Stomach smooth muscle (tissue), 2 donors: ENCODE results near the gene SRRM3.
"Not testable (repeated sequence)": the region's sequence is repeated elsewhere in the genome, so short reads cannot be mapped to it uniquely, and the experiment has no call there.

Source experiments
- H3K27ac ChIP-seq: one replicate; pipeline ENCODE4 v1.7.0; 2013; ENCODE audit warnings: mild to moderate bottlenecking, low read length, inconsistent platforms
- H3K27me3 ChIP-seq, 2 donors: one replicate each; pipeline ENCODE4 v1.7.0; 2013; ENCODE audit warnings: low read length in 2 of 2; ENCODE audit not compliant: insufficient read depth in 2 of 2, control insufficient read depth in 1 of 2
- H3K36me3 ChIP-seq, 2 donors: one replicate each; pipeline ENCODE4 v1.7.0; 2013; ENCODE audit warnings: low read length in 2 of 2; ENCODE audit not compliant: control insufficient read depth in 2 of 2, insufficient read depth in 2 of 2
- H3K4me1 ChIP-seq: one replicate; pipeline ENCODE4 v1.7.0; 2013; ENCODE audit warnings: low read length; ENCODE audit not compliant: control insufficient read depth, insufficient read depth
- H3K4me3 ChIP-seq, 2 donors: one replicate each; pipeline ENCODE4 v1.7.0; 2013; ENCODE audit warnings: low read length in 2 of 2
- H3K9ac ChIP-seq, 2 donors: one replicate each; pipeline ENCODE4 v1.7.0; 2013; ENCODE audit warnings: low read length in 2 of 2, mild to moderate bottlenecking in 1 of 2
- H3K9me3 ChIP-seq, 2 donors: one replicate each; pipeline ENCODE4 v1.7.0; 2013; ENCODE audit warnings: low read length in 2 of 2; ENCODE audit not compliant: control insufficient read depth in 2 of 2
- donor health status: healthy.
- donor health status: Pancreatic carcinoma.

SRRM3 gene

DNA sequence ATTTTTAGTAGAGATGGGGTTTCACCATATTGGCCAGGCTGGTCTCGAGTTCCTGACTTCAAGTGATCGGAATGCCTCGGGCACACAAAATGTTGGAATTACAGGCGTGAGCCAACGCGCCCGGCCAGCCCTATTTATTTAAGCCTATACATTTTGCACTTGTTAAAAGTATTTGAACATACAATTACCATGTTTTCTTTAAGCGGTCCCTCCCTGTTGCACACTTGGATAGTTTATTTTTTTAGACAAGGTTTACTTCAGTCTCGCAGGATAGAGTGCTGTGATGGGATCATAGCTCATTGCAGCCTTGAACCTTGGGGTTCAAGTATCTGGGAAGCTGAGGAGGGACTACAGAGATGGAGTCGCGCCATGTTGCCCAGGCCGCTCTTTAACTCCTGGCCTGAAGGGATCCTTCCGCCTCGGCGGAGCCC, 35.7 kb upstream of the SRRM3 start:
- Histone ChIP-seq H3K36me3 (no peaks in the 10 kb centered on the region), H3K4me1 (peaks cover 11% of the 10 kb centered on the region), H3K27me3 (no peaks in the 10 kb centered on the region), H3K9me3 (no peaks in the 10 kb centered on the region), H3K9ac (peak overlapping the region; percentile 73 to 83), H3K27ac (peak overlapping the region; percentile 87), H3K4me3 (peak overlapping the region; percentile 78 to 87)

DNA sequence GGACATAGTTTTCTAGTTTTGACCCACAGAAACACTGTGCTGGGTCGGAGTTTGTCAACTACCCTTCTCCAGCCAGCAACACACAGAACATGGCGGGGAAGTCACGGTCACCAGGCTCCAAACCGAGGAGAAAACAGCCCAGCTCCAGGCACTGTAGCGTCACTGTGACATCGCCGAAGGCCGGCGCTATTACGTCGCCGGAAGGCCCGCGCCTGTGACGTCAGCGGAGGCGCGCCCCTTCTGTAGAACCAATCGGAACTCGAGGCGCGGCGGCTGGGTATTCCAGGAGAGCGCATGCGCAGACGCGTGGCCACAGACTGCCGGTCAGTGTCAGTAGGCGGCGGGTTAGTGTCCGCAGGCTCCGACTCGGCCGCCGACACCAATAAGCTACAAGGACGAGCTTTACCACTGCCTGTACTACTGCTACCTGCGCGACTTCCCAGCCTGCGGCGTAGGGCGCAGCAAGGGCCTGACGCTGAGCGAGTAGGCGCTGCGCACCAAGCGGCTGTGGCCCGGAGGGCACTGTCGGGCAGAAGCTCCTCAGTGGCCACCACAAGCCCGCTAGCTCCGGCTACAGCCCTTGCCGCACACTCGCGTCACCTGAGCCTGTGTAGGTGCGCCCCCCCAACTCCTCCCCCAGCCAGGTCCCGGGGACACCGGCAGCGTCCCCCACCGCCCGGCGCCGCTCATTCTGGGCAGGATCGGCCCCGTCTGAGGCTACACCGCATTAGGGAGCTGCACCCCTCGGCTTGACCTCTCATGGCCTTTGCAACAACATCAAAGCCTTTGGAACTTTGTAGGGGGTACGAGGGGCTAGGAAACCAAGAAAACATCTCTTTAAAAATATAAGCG, 35.1 kb upstream of the SRRM3 start:
- no peaks in the 10 kb centered on the region for H3K36me3 ChIP-seq
- H3K4me1 ChIP-seq, result peaks cover 11% of the 10 kb centered on the region
- no peaks in the 10 kb centered on the region for H3K9me3 ChIP-seq
- peak overlapping the region; percentile 73 to 83 for H3K9ac ChIP-seq
- no peaks in the 10 kb centered on the region for H3K27me3 ChIP-seq
- peak overlapping the region; percentile 87 for H3K27ac ChIP-seq
- peak overlapping the region; percentile 78 to 87 for H3K4me3 ChIP-seq

DNA sequence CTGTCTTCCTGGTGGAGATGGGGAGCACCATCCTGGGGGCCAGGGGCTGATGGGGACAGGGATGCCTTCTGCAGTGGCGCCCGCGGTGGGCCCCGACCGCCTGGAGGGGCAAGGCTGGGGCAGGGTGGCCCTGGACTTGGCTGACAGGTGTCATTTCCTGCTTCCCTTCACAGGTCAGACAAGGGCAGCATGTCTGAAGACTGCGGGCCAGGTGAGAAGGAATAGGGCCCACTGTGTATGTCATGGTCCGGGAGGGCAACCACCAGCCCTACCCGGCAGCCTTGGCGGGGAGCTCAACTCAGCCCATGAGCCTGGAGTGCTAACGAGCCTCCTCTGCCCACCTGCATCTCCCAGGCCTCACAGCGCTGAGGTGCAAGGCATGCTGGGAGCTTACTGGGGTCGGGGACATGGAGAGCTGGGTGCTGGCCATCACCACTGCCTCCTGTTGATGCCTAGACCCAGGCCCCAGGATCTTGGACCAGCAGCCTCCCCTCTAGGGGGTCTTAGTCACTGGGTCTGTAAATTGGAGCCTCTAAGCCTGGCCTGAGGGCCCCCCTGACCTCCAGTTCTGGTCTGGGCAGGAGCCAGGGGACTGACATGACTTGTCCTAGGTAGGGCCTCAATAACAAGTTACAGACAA, 28.0 kb upstream of the SRRM3 start:
- no peaks in the 10 kb centered on the region for H3K27me3 ChIP-seq
- no peaks in the 10 kb centered on the region for H3K36me3 ChIP-seq
- no peak overlapping the region for H3K27ac ChIP-seq
- H3K4me1 ChIP-seq, result peaks cover 2% of the 10 kb centered on the region
- no peaks in the 10 kb centered on the region for H3K9me3 ChIP-seq
- H3K4me3 ChIP-seq, result no peak overlapping the region
- no peak overlapping the region for H3K9ac ChIP-seq

DNA sequence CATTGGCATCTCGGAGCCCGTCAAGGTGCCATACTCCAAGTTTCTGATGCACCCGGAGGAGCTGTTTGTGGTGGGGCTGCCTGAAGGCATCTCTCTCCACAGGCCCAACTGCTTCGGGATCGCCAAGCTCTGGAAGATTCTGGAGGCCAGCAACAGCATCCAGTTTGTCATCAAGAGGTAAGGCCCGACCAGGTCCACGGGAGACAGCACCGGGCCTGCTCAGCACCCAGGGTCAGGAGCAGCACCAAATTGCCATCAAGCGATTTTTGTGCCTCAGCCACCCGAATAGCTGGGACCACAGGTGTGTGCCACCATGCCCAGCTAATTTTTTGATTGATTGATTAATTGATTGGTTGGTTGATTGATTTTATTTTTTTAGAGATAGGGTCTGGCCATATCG, 24.7 kb upstream of the SRRM3 start:
- not testable (repeated sequence) for H3K36me3 ChIP-seq, H3K4me3 ChIP-seq, H3K4me1 ChIP-seq

DNA sequence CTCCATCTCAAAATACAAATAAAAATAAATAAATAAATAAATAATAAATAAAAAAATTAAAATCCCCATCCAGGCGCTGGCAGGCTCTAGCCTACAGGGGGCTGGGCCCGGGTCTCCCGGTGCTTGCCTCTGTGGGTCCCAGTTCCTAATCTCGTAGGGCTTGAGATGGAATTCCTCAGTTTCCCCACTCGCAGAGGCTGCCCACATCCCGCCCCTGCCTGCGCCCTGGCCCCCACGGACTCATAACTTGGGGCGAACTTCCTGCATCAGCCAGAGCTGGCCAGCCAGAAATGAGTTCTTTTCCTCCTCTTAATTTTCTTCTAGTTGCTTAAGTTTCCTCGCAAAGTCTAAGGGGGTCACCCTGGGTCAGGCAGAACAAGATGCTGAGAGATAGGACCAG, 22.0 kb upstream of the SRRM3 start:
- H3K27me3 ChIP-seq, result no peaks in the 10 kb centered on the region

More for the DNA sequence above, 24.7 kb upstream of the SRRM3 start:
- H3K27ac ChIP-seq, H3K9ac ChIP-seq, H3K9me3 ChIP-seq, H3K27me3 ChIP-seq: not testable (repeated sequence)

DNA sequence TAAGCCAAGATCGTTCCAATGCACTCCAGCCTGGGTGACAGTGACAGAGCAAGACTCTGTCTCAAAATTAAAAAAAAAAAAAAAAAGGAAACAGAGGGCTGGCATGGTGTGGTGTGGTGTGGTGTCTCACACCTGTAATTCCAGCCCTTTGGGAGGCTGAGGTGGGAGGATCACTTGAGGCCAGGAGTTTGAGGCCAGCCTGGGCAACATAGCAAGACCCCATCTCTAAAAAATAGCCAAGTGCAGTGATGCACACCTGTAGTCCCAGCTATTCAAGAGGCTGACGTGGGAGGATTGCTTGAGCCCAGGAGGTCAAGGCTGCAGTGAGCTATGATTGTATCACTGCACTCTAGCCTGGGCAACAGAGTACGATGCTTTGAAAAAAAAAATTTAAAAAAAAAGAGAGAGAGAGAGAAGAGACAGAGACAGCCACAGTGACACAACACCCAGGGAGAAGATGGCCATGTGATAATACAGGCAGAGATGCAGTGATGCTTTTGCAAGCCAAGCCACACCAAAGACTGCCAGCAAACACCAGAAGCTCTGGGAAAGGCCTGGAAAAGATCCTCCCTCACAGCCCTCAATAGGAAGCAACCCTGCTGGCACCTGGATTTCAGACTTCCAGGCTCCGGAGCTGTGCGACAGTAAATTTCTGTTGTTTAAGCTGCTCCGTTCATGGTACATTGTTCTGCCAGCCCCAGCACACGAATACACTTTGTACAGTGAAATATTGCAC, 19.3 kb upstream of the SRRM3 start:
- no peak overlapping the region for H3K9ac ChIP-seq
- no peak overlapping the region for H3K27ac ChIP-seq
- H3K4me1 ChIP-seq, result peaks cover 2% of the 10 kb centered on the region
- H3K27me3 ChIP-seq, result no peaks in the 10 kb centered on the region
- H3K4me3 ChIP-seq, result no peak overlapping the region
- H3K36me3 ChIP-seq, result no peaks in the 10 kb centered on the region
- no peaks in the 10 kb centered on the region for H3K9me3 ChIP-seq

More for the DNA sequence above, 22.0 kb upstream of the SRRM3 start:
- H3K9me3 ChIP-seq, result no peaks in the 10 kb centered on the region
- no peak overlapping the region for H3K27ac ChIP-seq
- no peaks in the 10 kb centered on the region for H3K36me3 ChIP-seq
- no peak overlapping the region for H3K4me3 ChIP-seq
- H3K4me1 ChIP-seq, result peaks cover 2% of the 10 kb centered on the region
- no peak overlapping the region for H3K9ac ChIP-seq

DNA sequence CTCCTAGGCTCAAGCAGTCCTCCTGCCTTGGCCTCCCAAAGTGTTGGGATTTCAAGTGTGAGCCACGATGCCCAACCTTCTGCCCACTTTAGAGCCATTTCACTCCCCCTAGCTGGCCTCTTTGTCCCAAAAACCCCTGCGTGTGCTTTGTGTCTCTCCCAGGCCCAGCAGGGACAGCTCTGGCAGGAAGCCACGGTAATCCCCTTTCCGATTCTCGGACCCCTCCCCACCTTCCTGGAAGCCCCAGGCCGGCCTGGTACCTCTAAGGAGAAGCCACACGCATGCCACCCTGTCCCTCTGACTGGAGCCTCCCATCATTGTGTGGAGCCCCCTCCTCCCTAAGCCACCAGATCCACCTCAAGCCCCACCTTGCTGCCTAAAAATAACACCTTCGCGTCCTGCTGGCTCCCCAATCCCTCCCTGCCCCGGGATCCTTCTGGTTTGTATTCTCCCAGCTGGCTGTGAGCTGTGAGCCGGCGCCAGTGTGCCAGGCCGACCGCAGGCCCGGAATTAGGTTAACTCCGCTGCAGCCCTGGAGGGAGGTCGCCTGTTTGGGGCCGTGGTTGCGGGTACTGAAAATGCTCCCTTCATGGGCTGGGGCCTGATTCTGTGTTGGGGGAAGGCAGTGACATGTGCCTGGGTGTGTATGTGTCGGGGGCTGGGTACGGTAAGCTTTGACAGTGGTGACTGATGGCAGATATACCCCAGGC, 16.4 kb upstream of the SRRM3 start:
- Histone ChIP-seq H3K9ac (no peak overlapping the region), H3K9me3 (no peaks in the 10 kb centered on the region), H3K4me3 (no peak overlapping the region), H3K27me3 (no peaks in the 10 kb centered on the region), H3K27ac (no peak overlapping the region), H3K36me3 (no peaks in the 10 kb centered on the region), H3K4me1 (no peaks in the 10 kb centered on the region)

DNA sequence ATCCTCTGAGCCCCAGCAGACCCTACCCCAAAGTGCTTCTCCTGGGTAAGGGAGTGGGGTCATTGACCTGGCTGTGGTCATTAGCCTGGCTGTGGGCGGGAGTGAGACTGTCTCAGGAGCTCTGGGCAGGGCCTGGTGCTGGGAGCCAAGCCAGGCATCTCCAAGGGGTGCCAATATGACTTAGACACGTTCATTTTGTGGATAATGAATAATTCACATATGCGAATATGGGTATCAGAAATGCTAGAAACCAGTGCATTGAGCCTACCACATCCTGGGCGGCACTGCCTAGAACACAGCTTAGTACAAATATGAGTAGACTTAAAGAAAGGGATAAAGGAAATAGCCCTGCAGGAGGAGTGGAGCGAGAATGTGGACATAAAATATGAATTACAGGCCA, 14.4 kb upstream of the SRRM3 start:
- no peak overlapping the region for H3K27ac ChIP-seq
- no peak overlapping the region for H3K9ac ChIP-seq
- no peaks in the 10 kb centered on the region for H3K36me3 ChIP-seq
- H3K9me3 ChIP-seq, result peaks cover 0 to 5% of the 10 kb centered on the region in 2 donors
- H3K4me1 ChIP-seq, result no peaks in the 10 kb centered on the region
- H3K27me3 ChIP-seq, result no peaks in the 10 kb centered on the region
- no peak overlapping the region for H3K4me3 ChIP-seq

DNA sequence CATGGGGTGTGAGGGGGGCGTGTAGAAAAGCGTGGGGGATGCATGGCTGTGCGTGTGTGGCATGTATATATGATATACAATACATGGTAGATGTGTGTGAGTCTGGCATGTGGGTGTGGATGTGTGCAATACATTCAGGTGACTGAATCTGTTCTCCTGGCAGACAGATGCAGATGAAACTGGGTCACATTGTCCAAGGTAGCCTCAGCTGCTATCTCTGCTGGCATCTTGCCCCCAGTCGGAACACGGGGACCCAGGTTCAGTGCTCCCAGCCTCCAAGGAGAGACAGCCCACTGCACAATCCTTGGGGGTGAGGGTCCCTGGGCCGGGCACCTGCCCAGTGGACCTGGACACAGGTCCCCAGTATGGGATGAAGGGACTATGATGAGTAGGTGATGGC, 12.4 kb upstream of the SRRM3 start:
- Histone ChIP-seq H3K27ac (no peak overlapping the region), H3K4me1 (no peaks in the 10 kb centered on the region), H3K36me3 (no peaks in the 10 kb centered on the region), H3K9ac (no peak overlapping the region), H3K9me3 (peaks cover 0 to 5% of the 10 kb centered on the region in 2 donors), H3K4me3 (no peak overlapping the region), H3K27me3 (peaks cover 0 to 4% of the 10 kb centered on the region in 2 donors)

DNA sequence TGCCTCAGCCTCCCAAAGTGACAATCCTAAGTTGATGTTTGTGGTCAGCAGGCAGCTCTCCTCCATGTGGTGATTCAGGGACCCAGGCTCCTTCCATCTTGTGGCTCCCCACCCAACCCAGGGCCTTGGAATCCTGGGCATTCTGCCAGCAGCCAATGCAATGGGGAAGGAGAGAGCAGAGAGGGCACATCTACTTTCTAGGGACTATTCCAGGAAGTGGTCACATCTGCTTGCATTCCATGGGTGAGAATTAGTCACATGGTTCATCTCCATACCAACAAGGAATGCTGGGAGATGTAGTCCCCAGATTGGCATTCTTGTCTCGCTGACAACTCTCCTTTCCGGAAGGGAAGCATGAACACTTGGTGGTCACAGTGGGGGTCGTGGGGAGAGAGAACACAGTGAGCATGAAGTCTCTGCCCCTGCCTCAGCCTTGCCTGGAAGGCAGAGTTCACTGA, 9.9 kb upstream of the SRRM3 start:
- H3K4me1 ChIP-seq, result no peaks in the 10 kb centered on the region
- no peak overlapping the region for H3K27ac ChIP-seq
- peaks cover 0 to 4% of the 10 kb centered on the region in 2 donors for H3K27me3 ChIP-seq
- no peak overlapping the region for H3K9ac ChIP-seq
- no peak overlapping the region for H3K4me3 ChIP-seq
- H3K9me3 ChIP-seq, result peaks cover 0 to 5% of the 10 kb centered on the region in 2 donors
- no peaks in the 10 kb centered on the region for H3K36me3 ChIP-seq
